ENCODE data around the gene CLDN5. TPM values are rescaled to one million over a fixed set of nuclear protein-coding genes. Genes with fewer than 3 reads are reported as not detected.

The CLDN5 gene
- total and polyA plus RNA-seq, 2 experiments from 2014 or later = 2.0 to 3.2 TPM

DNA sequence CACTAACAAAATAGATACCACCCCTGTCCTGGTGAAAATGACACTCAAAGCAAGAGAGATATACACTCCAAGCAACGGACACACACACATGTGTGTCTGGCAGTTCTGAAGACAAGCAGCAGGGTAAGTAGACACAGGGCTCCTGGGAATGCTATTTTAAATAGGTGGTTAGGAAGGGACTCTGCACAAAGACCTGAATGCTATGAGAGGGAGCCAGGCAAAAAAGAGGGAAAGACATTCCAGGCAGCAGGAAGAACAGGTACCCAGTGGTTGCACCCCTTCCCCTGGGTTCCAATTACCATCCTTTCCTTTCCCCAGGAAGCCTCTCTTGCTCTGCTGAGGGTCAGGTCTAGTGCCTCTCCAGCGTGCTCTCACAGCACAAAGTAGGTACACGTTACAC, 48.2 kb downstream of the CLDN5 start:
- ATAC-seq (no peak), DNase-seq (ENCODE audit: low spot score) (no peak)
- peaks cover 33% of the 10 kb centered on the region for H3K36me3 Mint-ChIP-seq (ENCODE audit: low read depth)
- Histone ChIP-seq H3K36me3 (ENCODE audit: insufficient read depth) (peaks cover 14% of the 10 kb centered on the region; the same call in 1 of the 2 replicates), H3K27ac (ENCODE audit: low read depth) (no peak overlapping the region), H3F3A (replicated peaks; ENCODE audit: low read depth) (no peaks in the 10 kb centered on the region), H4K20me1 (replicated peaks; ENCODE audit: insufficient read depth) (peaks cover 39% of the 10 kb centered on the region), H2AFZ (no peak overlapping the region), H3K4me2 (no peak overlapping the region), H3K9me2 (ENCODE audit: insufficient read depth) (no peaks in the 10 kb centered on the region), H3K4me3 (no peak overlapping the region), H3K79me2 (replicated peaks; ENCODE audit: insufficient read depth) (peaks cover 60% of the 10 kb centered on the region), H3K4me1 (ENCODE audit: insufficient read depth) (peaks cover 13% of the 10 kb centered on the region), H3K27me3 (ENCODE audit: insufficient read depth) (no peaks in the 10 kb centered on the region)
- peaks cover 3% of the 10 kb centered on the region for H3K27me3 Mint-ChIP-seq (ENCODE audit: insufficient read depth, low read depth, poor library complexity)
- no peak overlapping the region for H3K4me3 Mint-ChIP-seq
- H3K9me3 Mint-ChIP-seq = no peaks in the 10 kb centered on the region
- peaks cover 17% of the 10 kb centered on the region for H3K4me1 Mint-ChIP-seq
- TF ChIP-seq ZNF331 (CRISPR knock-in tag; IDR thresholded peaks at IDR 0.05; ENCODE audit: low read depth) = no peak
- TF ChIP-seq, protein P1, sequence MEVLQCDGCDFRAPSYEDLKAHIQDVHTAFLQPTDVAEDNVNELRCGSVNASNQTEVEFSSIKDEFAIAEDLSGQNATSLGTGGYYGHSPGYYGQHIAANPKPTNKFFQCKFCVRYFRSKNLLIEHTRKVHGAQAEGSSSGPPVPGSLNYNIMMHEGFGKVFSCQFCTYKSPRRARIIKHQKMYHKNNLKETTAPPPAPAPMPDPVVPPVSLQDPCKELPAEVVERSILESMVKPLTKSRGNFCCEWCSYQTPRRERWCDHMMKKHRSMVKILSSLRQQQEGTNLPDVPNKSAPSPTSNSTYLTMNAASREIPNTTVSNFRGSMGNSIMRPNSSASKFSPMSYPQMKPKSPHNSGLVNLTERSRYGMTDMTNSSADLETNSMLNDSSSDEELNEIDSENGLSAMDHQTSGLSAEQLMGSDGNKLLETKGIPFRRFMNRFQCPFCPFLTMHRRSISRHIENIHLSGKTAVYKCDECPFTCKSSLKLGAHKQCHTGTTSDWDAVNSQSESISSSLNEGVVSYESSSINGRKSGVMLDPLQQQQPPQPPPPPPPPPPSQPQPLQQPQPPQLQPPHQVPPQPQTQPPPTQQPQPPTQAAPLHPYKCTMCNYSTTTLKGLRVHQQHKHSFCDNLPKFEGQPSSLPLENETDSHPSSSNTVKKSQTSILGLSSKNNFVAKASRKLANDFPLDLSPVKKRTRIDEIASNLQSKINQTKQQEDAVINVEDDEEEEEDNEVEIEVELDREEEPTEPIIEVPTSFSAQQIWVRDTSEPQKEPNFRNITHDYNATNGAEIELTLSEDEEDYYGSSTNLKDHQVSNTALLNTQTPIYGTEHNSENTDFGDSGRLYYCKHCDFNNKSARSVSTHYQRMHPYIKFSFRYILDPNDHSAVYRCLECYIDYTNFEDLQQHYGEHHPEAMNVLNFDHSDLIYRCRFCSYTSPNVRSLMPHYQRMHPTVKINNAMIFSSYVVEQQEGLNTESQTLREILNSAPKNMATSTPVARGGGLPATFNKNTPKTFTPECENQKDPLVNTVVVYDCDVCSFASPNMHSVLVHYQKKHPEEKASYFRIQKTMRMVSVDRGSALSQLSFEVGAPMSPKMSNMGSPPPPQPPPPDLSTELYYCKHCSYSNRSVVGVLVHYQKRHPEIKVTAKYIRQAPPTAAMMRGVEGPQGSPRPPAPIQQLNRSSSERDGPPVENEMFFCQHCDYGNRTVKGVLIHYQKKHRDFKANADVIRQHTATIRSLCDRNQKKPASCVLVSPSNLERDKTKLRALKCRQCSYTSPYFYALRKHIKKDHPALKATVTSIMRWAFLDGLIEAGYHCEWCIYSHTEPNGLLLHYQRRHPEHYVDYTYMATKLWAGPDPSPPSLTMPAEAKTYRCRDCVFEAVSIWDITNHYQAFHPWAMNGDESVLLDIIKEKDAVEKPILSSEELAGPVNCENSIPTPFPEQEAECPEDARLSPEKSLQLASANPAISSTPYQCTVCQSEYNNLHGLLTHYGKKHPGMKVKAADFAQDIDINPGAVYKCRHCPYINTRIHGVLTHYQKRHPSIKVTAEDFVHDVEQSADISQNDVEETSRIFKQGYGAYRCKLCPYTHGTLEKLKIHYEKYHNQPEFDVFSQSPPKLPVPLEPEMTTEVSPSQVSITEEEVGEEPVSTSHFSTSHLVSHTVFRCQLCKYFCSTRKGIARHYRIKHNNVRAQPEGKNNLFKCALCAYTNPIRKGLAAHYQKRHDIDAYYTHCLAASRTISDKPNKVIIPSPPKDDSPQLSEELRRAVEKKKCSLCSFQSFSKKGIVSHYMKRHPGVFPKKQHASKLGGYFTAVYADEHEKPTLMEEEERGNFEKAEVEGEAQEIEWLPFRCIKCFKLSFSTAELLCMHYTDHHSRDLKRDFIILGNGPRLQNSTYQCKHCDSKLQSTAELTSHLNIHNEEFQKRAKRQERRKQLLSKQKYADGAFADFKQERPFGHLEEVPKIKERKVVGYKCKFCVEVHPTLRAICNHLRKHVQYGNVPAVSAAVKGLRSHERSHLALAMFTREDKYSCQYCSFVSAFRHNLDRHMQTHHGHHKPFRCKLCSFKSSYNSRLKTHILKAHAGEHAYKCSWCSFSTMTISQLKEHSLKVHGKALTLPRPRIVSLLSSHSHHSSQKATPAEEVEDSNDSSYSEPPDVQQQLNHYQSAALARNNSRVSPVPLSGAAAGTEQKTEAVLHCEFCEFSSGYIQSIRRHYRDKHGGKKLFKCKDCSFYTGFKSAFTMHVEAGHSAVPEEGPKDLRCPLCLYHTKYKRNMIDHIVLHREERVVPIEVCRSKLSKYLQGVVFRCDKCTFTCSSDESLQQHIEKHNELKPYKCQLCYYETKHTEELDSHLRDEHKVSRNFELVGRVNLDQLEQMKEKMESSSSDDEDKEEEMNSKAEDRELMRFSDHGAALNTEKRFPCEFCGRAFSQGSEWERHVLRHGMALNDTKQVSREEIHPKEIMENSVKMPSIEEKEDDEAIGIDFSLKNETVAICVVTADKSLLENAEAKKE (CRISPR knock-in tag; IDR thresholded peaks at IDR 0.05) = no peak
- TF ChIP-seq EZH2phosphoT487 (IDR thresholded peaks at IDR 0.05; ENCODE audit: unreplicated experiment) = no peak
- TF ChIP-seq ZNF114 (CRISPR knock-in tag; IDR thresholded peaks at IDR 0.05) = no peak
- no peak for TF ChIP-seq CREB1 (CRISPR knock-in tag; IDR thresholded peaks at IDR 0.05; ENCODE audit: low read depth)
- no peak for TF ChIP-seq POLR2AphosphoS5 (IDR thresholded peaks at IDR 0.05; ENCODE audit: low read depth)
- no peak for TF ChIP-seq STAT1 (IDR thresholded peaks at IDR 0.05; ENCODE audit: unreplicated experiment)
- no peak for TF ChIP-seq NANOG (IDR thresholded peaks at IDR 0.05; ENCODE audit: borderline replicate concordance)
- TF ChIP-seq, protein P2, sequence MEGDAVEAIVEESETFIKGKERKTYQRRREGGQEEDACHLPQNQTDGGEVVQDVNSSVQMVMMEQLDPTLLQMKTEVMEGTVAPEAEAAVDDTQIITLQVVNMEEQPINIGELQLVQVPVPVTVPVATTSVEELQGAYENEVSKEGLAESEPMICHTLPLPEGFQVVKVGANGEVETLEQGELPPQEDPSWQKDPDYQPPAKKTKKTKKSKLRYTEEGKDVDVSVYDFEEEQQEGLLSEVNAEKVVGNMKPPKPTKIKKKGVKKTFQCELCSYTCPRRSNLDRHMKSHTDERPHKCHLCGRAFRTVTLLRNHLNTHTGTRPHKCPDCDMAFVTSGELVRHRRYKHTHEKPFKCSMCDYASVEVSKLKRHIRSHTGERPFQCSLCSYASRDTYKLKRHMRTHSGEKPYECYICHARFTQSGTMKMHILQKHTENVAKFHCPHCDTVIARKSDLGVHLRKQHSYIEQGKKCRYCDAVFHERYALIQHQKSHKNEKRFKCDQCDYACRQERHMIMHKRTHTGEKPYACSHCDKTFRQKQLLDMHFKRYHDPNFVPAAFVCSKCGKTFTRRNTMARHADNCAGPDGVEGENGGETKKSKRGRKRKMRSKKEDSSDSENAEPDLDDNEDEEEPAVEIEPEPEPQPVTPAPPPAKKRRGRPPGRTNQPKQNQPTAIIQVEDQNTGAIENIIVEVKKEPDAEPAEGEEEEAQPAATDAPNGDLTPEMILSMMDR (conservative IDR thresholded peaks at IDR 0.05; ENCODE audit: low read depth in 2 of 2) = no peak
- TF ChIP-seq, protein P3, sequence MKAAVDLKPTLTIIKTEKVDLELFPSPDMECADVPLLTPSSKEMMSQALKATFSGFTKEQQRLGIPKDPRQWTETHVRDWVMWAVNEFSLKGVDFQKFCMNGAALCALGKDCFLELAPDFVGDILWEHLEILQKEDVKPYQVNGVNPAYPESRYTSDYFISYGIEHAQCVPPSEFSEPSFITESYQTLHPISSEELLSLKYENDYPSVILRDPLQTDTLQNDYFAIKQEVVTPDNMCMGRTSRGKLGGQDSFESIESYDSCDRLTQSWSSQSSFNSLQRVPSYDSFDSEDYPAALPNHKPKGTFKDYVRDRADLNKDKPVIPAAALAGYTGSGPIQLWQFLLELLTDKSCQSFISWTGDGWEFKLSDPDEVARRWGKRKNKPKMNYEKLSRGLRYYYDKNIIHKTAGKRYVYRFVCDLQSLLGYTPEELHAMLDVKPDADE (IDR thresholded peaks at IDR 0.05) = no peak
- no peak for TF ChIP-seq JUNB (IDR thresholded peaks at IDR 0.05; ENCODE audit: unreplicated experiment)
- TF ChIP-seq EZH2 (IDR thresholded peaks at IDR 0.05; ENCODE audit: low read depth, unreplicated experiment) = no peak
- TF ChIP-seq, protein P4, sequence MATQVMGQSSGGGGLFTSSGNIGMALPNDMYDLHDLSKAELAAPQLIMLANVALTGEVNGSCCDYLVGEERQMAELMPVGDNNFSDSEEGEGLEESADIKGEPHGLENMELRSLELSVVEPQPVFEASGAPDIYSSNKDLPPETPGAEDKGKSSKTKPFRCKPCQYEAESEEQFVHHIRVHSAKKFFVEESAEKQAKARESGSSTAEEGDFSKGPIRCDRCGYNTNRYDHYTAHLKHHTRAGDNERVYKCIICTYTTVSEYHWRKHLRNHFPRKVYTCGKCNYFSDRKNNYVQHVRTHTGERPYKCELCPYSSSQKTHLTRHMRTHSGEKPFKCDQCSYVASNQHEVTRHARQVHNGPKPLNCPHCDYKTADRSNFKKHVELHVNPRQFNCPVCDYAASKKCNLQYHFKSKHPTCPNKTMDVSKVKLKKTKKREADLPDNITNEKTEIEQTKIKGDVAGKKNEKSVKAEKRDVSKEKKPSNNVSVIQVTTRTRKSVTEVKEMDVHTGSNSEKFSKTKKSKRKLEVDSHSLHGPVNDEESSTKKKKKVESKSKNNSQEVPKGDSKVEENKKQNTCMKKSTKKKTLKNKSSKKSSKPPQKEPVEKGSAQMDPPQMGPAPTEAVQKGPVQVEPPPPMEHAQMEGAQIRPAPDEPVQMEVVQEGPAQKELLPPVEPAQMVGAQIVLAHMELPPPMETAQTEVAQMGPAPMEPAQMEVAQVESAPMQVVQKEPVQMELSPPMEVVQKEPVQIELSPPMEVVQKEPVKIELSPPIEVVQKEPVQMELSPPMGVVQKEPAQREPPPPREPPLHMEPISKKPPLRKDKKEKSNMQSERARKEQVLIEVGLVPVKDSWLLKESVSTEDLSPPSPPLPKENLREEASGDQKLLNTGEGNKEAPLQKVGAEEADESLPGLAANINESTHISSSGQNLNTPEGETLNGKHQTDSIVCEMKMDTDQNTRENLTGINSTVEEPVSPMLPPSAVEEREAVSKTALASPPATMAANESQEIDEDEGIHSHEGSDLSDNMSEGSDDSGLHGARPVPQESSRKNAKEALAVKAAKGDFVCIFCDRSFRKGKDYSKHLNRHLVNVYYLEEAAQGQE (IDR thresholded peaks at IDR 0.05; ENCODE audit: unreplicated experiment) = no peak
- no peak overlapping the region for H3K27ac Mint-ChIP-seq
